ENCODE measurements around the gene EDNRA.
"Not testable (repeated sequence)": the region's sequence is repeated elsewhere in the genome, so short reads cannot be mapped to it uniquely, and the experiment has no call there.

EDNRA gene

DNA sequence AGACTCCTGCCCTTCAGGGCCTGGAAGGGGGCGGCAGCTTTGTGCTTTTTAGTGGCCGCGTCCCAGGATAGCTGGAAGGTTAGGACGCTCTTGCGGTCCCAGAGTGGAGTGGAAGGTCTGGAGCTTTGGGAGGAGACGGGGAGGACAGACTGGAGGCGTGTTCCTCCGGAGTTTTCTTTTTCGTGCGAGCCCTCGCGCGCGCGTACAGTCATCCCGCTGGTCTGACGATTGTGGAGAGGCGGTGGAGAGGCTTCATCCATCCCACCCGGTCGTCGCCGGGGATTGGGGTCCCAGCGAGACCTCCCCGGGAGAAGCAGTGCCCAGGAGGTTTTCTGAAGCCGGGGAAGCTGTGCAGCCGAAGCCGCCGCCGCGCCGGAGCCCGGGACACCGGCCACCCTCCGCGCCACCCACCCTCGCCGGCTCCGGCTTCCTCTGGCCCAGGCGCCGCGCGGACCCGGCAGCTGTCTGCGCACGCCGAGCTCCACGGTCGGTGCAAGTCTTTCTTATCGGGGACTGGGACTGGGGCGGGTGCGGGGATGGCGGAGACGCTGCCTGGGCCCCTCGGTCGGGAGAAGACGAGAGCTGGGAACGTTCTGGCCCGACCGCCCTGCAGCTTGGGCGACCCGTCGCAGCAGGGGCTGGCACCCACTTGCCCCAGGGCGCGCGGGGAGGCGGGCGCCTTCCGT lies at the start of gene EDNRA:
TSS of gene EDNRA (plus strand) at position 207 of the 686 bp plus-strand sequence. CDS start 4,585 bp downstream, outside the sequence.
- DNase-seq (ENCODE audit: low spot score) = no peak

DNA sequence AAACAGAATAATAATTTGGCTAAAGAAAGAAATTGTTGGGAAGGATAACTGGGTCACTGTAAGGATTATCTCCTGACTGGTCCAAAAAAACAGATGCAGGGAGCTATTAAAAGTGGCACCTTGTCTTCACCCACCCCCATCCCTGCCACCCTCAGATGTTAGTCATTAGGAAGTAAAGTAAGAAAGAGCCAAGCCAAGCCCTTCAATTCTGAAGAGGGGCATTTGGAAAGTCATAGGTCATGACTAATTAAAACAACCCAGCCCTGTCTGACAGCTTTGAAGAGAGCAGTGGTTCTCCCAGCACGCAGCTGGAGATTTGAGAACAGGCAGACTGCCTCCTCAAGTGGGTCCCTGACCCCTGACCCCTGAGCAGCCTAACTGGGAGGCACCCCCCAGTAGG lies 46.5 kb upstream of the EDNRA start:
- DNase-seq (ENCODE audit: low spot score) = not testable (repeated sequence)

DNA sequence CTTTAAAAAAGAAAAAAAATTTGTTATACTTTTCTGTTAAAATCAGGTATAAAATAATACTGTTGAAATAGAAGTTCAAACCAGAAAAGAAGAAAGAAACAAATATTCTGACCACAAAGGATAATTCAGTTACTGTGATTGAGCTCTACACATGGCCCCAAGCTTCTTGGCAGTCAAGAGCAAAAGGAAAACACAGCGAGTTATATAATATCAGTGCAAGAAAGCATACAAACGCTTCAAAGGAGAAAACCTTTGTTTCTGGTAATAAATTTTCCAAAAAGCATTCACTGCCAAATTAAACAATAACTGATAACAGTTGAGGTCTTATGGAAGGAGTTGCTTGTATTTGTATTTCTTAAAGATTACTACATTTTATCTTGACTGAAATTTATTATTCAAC lies 40.5 kb upstream of the EDNRA start:
- DNase-seq (ENCODE audit: low spot score) = no peak

DNA sequence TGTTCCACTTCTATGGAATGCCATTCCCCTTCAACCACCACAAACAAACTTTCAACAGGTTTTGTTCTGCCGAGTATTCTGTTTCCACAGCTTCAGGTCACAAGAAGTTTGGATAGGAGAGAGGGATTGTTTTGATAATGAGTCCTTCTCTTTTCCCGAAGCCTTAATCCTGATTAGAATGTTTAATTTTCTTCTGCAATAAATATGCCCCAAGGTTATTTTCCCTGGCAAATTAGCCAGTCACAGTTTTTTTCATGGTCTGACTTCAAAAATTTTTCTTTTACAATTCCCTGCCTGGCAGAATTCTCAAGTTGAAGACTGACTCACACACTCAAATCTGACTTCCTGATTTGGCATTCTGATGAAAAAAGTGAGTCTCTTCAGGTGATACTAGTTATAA lies 33.1 kb upstream of the EDNRA start:
- DNase-seq (ENCODE audit: low spot score) = no peak

DNA sequence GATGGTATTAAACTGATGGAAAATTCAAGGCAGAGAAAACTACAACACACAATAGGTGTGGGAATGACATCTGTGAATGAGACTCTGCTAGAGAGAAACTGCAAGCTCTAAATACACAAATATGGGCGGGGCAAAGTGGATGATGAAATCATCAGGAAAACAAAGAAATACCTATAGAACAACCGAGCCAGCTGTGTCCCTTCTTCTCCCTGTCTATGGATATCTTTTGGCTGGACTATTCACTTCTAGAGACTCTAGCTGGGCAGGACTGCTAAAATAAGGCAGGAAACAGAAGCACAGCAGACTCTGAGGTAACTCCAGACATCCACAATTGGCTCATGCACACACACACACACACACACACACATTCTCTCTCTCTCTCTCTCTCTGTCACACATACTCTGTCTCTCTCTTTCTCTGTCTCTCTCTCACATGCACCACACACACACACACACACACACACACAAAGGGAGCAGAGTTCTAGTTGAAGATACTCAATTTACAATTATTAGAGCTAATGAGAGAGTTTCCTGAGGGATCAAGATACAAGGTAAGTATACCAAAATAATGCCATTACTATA lies 27.2 kb upstream of the EDNRA start:
- no peak for DNase-seq (ENCODE audit: low spot score)

DNA sequence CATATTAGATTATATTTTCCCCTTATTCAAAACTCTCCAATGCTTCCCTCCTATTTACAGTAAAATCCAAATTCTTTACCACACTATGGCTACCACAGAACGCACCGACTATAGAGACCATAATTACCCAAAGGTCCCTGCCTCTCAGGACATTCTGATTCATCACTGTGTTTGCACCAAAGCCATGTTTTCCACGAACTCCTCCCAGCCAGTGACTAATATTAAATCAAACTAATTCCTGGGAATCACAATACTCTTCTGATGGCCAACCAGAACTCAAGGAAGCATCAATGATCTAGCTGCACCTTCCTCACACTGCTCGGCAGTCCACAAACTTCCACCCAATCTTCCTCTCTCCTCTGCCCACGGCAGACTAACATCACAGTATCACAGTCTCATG lies 24.2 kb upstream of the EDNRA start:
- no peak for DNase-seq (ENCODE audit: low spot score)

DNA sequence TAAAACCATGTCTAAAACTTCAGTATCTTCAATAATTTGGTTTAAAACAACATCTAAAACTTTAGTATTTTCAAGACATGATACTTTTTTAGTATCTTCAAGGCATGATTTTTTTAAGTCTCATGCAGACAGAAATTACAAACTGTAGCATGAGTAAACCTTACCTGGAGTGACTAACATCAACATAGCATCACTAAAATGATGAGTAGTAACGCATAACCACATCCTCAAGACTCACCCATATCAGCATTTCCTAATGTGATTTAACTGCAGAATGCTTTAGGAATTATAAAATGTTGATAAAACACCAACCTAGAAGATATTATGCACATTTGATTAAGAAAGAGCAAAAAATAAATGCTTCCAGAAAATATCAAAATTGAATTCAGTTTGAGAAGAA lies 19.7 kb upstream of the EDNRA start:
- no peak for DNase-seq (ENCODE audit: low spot score)

DNA sequence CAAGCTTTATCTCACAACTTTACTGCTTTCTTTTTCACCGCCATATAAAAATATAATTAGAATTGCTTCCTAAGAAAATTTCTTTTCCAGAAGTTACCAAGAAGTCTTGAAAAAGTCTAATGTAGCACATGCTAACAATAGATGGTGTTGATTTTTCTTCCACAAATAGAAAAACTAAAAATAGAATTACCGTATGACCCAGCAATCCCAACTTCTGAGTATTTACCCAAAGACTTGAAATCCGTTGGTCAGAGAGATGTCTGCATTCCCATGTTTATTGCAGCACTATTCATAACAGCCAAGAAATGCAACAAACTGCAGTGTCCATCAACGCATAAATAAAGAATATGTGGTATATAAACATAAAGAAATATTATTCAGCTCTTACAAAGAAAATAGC lies 17.8 kb upstream of the EDNRA start:
- DNase-seq (ENCODE audit: low spot score) = no peak

DNA sequence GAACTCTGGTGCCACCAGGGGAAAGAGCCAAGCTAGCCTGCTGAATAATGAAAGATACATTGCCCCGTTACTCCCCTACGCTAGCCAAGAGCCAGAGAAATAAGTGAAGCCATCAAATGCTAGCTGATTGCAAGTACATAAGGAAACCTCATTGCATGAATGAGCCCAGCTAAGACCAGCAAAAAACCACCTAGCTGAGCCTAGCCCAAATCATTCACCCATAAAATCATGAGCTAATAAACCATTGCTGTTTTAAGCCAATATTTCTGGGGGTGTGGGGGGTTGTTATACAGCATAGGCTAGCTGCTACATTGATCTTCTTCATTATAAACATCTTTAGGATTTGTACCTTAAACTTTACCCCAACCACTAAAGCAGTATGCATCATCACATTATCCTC lies 15.4 kb upstream of the EDNRA start:
- DNase-seq (ENCODE audit: low spot score) = no peak

DNA sequence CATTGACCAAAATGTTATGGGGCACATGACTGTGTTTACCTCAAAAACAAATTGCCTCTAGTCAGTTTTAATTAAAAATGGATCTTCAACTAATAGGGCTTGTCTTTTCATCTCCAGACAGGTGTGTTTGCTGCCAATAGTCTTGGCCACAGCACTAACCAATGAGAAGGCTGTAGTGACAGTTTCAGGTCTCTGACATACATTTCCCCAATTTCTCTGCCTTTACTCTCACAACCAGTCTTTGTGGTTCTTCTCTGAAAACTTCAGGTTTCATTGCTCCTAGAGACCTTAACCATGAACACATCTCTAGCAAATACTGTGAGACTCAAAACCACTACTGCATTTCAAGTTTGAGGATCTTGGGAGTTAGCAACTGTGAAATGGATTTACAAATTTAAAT lies 3.5 kb upstream of the EDNRA start:
- DNase-seq (ENCODE audit: low spot score) = no peak

DNA sequence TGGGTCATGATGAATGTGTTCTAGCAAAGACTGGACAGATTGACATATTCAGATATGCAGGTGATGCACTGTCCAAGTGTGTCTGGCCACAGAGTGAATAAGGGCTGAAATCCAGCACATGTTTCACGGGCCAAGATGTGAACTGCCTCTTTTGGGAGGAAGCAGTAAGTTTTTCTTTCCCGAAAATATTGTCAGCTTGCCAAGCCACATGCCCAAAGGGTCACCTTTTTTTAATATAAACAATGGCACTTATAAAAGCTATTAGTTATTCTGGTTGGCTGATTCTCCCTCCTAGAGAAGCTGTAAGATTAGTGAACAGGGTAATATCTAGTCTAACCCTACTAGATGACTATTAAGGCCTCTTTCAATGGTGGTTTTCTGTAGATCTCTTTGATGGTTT lies 1.5 kb upstream of the EDNRA start:
- no peak for DNase-seq (ENCODE audit: low spot score)

DNA sequence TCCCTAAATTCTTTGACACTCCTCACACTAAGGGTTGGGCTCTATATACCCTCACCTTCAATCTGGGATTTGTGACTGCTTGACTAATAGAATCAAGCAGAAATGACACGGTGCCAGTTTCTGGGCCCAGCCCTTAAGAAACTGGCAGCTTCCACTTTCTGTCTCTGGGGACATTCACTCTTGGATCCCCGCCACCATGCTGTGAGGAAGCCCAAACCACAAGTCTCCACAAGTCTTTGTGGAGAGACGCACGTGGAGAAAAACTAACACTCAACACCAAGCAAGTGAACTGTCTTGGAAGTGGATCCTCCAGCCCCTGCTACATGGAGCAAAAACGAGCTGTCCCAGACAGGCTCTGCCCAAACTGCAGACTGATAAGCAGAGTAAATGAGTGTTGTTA lies 1.1 kb upstream of the EDNRA start:
- no peak for DNase-seq (ENCODE audit: low spot score)

DNA sequence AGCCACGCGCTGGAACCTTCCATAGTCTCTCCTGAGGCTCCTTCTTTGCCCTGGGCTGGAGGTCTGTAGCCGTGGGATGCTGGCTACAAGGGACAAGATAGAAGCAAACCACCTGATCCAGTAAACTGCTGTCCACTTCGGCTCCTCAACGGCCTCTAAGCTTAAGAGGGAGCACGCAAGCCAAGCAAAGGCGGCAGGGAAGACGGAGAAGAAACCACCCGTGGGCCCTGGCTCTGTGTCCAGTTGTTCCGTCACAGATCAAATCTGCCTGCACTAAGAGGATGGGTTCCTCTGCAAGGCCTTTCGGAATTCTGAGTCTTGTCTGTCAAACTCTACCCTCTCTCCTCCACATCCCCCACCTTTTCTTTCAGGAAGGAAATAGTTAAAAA lies 401 bp upstream of the EDNRA start:
- no peak for DNase-seq (ENCODE audit: low spot score)

DNA sequence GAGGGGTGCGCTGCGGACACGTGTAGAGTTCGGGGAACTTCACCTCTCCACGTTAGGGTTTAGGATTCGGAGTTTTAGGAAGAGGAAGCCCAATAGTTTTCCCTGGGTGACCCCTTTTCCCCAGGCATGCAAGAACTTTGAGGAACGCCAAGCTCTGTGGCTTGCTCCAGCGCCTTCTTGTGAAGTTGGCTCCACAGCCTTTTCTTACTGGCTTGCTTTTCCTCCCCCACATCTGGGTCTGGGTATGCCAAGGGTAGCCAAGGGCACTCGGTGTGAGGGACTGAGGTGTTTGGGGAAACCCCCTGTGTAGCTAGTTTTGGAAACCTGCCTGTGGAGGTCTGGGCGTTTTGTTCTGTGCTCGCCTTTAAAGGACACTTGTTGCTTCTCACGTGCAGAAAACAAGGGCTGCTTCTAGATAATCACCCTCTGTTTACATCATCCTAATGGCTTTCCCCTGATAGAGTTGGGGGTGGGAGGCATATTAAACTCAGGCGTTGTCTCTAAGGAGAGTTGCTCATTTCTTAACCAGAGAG lies 746 bp downstream of the EDNRA start:
- DNase-seq (ENCODE audit: low spot score) = no peak

DNA sequence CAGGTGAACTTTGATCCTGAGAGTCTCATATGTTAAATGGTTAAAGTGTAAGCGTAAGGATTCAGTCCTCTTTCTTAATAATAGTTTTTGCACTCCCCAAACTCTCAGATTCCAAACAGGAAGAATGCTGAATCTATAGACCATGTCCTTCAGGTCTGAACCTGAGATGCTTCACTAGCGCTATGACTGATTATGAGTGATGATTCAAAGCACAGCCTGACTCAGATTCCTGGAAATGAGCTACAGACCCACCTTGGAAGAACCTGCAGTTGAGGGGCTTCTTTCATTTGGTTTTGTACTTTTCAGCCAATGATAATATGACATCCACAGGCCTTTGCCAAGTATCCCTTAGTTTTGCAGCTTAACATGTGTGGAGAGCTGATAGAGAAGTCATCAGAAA lies 1.4 kb downstream of the EDNRA start:
- DNase-seq (ENCODE audit: low spot score) = no peak

DNA sequence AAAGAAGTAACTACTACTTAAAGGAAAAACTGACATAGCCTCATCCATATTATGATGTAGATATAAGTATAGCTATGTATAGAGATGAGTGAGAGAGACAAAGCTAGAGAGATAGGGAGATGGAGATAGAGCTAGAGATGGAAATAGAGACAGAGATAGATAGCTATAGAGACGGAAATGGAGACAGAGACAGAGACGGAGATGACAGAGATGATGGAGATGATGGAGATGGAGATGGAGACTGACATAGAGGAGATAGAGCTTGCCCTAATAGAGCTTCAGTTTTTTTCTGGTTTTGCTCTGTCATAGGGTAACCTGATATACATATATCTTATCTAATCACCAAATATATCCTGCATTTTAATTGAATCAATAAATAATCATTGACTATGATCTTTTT lies 4.3 kb downstream of the EDNRA start:
- DNase-seq (ENCODE audit: low spot score) = no peak

DNA sequence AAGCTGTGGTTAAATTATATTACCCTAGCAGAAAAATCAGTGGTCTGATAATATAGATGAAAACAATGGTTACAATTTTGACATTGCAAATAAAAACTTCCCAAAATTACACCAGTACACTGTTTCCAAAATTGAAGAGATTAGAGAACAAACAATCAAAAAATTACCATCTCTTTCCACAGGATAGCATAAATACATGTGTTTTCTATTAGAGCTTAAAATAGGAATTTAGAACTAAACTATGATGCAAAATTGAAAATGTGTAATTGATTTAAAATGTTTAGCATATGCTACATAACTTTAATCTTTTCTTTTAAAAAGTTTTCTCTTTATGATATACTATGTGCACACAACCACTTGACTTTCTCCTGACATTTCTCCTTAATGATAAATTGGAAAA lies 6.7 kb downstream of the EDNRA start:
- no peak for DNase-seq (ENCODE audit: low spot score)

DNA sequence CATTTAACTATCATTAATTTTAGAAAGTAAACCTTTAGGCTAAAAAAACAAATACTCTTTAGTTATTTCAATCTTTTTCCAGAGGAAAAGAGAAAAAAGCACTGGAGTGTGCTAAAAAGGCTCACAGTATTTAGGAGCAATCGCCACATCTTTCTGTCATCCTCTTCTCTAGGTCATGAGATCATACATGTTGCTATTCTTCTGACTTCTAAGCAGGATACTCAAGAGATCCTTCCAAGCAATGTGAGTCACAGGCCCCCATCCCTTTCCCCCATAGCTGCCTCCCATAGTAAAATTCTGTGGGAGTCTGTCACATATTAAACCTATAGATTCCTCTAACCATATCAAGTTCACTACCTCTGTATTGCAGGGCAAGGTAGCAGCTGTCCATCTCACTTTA lies 7.7 kb downstream of the EDNRA start:
- no peak for DNase-seq (ENCODE audit: low spot score)

DNA sequence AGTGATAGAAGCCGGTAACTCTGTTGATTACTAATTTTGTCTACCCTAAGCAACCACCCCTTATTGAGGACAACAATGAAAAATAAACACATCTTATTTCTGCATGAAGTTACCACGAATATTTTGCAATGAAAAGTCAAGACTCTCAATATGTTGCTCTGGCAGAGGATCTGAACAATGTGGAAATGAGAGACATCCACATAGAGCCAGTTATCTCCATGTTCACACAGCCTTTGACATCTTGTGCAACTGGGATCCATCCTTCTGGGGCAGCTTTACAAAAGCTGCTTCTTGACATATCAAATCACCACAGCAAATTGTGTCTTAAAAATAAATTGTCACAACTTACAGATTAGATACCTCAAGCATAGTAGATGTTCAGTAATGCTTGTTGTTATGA lies 10.2 kb downstream of the EDNRA start:
- DNase-seq (ENCODE audit: low spot score) = no peak

DNA sequence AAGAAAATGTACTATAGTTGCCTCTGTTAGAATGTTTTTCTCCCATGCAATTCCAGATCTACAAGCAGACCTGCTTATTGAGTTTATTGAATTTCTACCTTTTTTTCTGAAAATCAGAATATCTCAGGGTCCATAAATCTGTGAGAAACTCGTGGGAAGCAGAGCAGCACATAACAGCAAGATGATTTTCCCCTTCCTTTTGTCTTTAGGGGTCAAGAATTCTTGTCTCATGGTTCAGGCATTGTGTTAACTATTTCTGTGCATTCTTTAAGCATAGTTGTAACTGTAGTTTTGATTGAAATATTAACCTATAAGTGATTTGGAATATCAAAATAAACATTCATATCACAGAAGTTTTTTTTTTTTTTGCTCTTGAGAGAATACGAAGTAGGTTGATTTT lies 11.4 kb downstream of the EDNRA start:
- DNase-seq (ENCODE audit: low spot score) = no peak

DNA sequence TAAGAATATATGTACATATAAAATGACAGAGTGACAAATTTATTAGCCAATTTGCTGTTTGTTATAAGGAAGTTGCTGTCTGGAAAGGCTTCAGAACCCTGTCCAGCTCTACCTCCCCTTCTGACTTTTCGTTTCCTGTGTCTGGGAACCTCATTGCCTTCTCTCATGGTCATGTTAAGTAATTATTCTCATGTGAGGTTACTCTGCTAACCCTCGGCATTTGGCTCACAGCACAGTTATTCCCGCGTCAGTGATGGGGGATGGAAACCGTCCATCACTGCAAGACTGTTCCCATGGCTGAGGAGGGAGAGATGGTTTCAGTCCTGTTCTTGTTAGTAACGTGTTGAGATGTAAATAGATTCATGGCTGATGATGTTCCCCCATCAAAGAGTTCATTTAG lies 11.9 kb downstream of the EDNRA start:
- DNase-seq (ENCODE audit: low spot score) = no peak

DNA sequence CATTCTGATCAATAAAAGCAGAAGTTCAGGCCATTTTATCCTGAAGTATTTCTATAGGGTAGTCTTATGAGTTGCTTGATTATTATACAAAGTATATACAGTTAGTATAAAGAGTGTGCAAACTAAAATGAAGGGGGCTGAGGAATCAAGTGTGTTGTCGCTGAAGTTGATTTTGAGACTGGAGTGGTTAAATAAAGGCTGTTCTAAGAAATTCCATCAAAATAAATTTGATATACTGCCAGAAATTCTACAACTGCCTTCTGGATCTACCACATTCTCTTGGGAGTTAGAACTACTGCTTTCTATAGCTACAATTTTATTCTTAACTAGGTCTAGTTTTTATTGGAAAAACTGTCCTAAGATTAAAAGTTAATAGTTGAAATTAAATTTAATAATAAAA lies 12.4 kb downstream of the EDNRA start:
- no peak for DNase-seq (ENCODE audit: low spot score)

DNA sequence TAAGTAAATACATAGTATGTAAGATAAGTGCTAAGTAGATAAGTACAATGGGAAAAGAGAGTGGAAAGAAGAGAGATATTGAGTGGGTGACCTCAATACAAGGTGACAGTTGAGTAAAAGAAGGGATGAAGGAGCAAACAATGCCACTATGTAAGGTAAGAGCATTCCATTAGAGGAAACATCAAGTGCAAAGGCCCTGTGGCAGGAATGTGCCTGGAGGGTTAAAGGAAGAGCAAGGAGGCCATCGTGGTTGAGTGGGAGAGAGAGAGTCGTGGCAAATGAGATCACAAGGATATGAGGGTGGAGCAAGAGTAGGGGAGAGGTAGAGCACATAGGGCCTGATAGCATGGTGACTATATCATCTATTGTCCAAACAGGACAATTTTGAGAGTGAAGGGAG lies 13.4 kb downstream of the EDNRA start:
- no peak for DNase-seq (ENCODE audit: low spot score)

DNA sequence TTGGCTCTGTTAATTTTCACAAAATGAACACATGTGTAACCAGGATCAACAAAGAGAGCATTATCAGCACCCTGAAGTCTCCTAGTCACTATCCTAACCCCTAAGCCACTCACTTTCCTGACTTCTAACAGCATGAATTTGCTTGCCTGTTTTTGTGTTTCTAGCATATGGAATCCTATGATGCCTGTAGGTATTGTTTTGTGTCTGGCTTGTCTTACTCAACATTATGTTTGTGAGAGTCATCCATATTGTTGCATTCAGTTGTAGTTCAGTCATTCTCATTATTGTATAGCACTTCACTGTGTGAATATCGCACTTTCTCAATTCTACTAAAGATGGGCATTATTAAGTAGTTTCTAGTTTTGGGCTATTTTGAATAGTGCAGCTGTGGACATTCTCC lies 15.6 kb downstream of the EDNRA start:
- no peak for DNase-seq (ENCODE audit: low spot score)
